Right lobe of liver (tissue), 4 donors: ENCODE measurements around the gene XCL2.

ENCODE experiments used
- POLR2A ChIP-seq: fragments of 450-650 bp; IDR thresholded peaks from one replicate; pipeline ENCODE4 v1.6.1; 2017; ENCODE audit warnings: antibody characterized with exemption, mild to moderate bottlenecking
- TF ChIP-seq, protein P1 (sequence below), 4 donors: fragments of 200-600 bp in 3 of 4; fragments of 450-650 bp in 1 of 4; IDR thresholded peaks; one replicate each; pipeline versions ENCODE4 v1.5.1 to v1.8.0; 2016 to 2022; ENCODE audit warnings: antibody characterized with exemption in 4 of 4, mild to moderate bottlenecking in 2 of 4
- donor health status: DM: no; HTN: no; CAD: no.
- donor health status: DM: no; HTN: no; CAD: no.
- donor health status: DM: no; HTN: yes; CAD: no.

DNA sequence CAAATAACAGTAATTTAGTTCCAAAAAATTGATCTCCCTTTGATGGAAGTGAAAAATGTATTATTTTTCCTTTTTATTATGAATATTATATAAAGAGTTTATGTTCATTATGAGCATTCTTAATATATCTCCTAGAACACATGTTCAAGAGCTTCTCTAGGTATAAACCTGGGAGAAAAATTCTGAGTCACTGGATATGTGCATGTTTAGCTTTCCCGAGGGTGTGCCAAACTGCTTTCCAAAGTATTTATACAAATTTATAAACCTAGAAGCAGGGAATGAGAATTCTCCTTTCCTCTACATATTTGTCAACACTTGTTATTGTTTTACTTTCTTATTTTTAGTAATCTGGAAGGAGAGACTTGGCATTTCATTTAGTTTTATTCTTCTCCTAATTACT lies 25.0 kb downstream of the XCL2 start:
- TF ChIP-seq, protein P1, sequence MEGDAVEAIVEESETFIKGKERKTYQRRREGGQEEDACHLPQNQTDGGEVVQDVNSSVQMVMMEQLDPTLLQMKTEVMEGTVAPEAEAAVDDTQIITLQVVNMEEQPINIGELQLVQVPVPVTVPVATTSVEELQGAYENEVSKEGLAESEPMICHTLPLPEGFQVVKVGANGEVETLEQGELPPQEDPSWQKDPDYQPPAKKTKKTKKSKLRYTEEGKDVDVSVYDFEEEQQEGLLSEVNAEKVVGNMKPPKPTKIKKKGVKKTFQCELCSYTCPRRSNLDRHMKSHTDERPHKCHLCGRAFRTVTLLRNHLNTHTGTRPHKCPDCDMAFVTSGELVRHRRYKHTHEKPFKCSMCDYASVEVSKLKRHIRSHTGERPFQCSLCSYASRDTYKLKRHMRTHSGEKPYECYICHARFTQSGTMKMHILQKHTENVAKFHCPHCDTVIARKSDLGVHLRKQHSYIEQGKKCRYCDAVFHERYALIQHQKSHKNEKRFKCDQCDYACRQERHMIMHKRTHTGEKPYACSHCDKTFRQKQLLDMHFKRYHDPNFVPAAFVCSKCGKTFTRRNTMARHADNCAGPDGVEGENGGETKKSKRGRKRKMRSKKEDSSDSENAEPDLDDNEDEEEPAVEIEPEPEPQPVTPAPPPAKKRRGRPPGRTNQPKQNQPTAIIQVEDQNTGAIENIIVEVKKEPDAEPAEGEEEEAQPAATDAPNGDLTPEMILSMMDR (IDR thresholded peaks at IDR 0.05): no peak
- TF ChIP-seq POLR2A: no peak
